Ishikawa (cell line): ENCODE data around the gene FBH1.

Experiments
- CEBPB ChIP-seq: IDR thresholded peaks from 2 replicates; pipeline ENCODE4 v1.6.1; 2012
- EGR1 ChIP-seq: IDR thresholded peaks from 2 replicates; pipeline ENCODE4 v1.6.1; 2012
- EP300 ChIP-seq: IDR thresholded peaks from 2 replicates; pipeline ENCODE4 v1.6.1; 2012; ENCODE audit warnings: borderline replicate concordance
- FOXM1 ChIP-seq: IDR thresholded peaks from 2 replicates; pipeline ENCODE4 v1.6.1; 2012; ENCODE audit warnings: low read depth, borderline replicate concordance
- NFIC ChIP-seq: IDR thresholded peaks from 2 replicates; pipeline ENCODE4 v1.6.1; 2012
- TAF1 ChIP-seq: IDR thresholded peaks from 2 replicates; pipeline ENCODE4 v1.6.1; 2012; ENCODE audit warnings: low read depth, mild to moderate bottlenecking
- TEAD4 ChIP-seq: IDR thresholded peaks from 2 replicates; pipeline ENCODE4 v1.6.1; 2012
- TF ChIP-seq, protein P1 (sequence below): IDR thresholded peaks from 2 replicates; pipeline ENCODE4 v1.6.1; 2012; ENCODE audit warnings: low read depth, mild to moderate bottlenecking
- TF ChIP-seq, protein P2 (sequence below): IDR thresholded peaks from 2 replicates; pipeline ENCODE4 v1.6.1; 2012

DNA sequence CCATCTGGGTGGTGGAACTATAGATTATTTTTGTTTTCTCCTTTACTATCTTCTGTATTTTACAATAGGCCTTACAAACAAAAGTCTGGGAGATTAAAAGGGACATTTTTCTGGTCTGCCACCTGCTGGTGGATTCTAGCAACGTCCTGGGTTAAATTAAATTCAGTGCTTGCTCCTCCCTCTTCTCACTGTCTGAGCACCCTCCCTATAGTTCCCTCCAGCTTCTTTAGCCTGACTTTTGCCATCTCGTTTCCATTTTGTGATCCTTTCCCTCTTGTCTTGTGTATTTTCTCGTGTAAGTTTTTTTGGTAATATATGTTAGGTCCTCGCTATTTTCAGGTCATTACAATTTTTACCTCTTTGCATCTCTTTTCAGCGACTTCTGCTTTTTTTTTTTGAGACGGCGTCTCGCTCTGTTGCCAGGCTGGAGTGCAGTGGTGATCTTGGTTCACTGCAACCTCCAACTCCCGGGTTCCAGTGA, 16.5 kb upstream of the FBH1 start:
- TF ChIP-seq TAF1 = no peak
- TF ChIP-seq, protein P1, sequence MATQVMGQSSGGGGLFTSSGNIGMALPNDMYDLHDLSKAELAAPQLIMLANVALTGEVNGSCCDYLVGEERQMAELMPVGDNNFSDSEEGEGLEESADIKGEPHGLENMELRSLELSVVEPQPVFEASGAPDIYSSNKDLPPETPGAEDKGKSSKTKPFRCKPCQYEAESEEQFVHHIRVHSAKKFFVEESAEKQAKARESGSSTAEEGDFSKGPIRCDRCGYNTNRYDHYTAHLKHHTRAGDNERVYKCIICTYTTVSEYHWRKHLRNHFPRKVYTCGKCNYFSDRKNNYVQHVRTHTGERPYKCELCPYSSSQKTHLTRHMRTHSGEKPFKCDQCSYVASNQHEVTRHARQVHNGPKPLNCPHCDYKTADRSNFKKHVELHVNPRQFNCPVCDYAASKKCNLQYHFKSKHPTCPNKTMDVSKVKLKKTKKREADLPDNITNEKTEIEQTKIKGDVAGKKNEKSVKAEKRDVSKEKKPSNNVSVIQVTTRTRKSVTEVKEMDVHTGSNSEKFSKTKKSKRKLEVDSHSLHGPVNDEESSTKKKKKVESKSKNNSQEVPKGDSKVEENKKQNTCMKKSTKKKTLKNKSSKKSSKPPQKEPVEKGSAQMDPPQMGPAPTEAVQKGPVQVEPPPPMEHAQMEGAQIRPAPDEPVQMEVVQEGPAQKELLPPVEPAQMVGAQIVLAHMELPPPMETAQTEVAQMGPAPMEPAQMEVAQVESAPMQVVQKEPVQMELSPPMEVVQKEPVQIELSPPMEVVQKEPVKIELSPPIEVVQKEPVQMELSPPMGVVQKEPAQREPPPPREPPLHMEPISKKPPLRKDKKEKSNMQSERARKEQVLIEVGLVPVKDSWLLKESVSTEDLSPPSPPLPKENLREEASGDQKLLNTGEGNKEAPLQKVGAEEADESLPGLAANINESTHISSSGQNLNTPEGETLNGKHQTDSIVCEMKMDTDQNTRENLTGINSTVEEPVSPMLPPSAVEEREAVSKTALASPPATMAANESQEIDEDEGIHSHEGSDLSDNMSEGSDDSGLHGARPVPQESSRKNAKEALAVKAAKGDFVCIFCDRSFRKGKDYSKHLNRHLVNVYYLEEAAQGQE = no peak
- TF ChIP-seq, protein P2, sequence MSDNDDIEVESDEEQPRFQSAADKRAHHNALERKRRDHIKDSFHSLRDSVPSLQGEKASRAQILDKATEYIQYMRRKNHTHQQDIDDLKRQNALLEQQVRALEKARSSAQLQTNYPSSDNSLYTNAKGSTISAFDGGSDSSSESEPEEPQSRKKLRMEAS = no peak
- no peak for TF ChIP-seq NFIC
- TF ChIP-seq FOXM1 = no peak
- TF ChIP-seq EGR1 = no peak
- TF ChIP-seq EP300 = no peak
- no peak for TF ChIP-seq CEBPB
- no peak for TF ChIP-seq TEAD4
